H9 (cell line): Measurements from ENCODE around the gene IL26. TPM values are rescaled to one million over a fixed set of nuclear protein-coding genes. Genes with fewer than 3 reads are reported as not detected.

Experiments used
- DNase-seq: peaks from one replicate; pipeline ENCODE4 v3.0.0-alpha.2; 2017
- H2AFZ ChIP-seq: one replicate; pipeline ENCODE4 v1.6.1; 2013; ENCODE audit warnings: mild to moderate bottlenecking, low read length, control low read depth, moderate library complexity
- H2AK5ac ChIP-seq: 2 replicates; pipeline ENCODE4 v1.6.1; 2013; ENCODE audit warnings: low read length, control low read depth, mixed read lengths; ENCODE audit not compliant: insufficient read length
- H2BK120ac ChIP-seq: one replicate; pipeline ENCODE4 v1.6.1; 2013; ENCODE audit warnings: low read depth, mild to moderate bottlenecking, low read length, control low read depth, inconsistent platforms; ENCODE audit not compliant: poor library complexity, severe bottlenecking
- H2BK12ac ChIP-seq: 2 replicates; pipeline ENCODE4 v1.6.1; 2013; ENCODE audit warnings: low read length, control low read depth, mixed read lengths, low read depth; ENCODE audit not compliant: insufficient read length
- H2BK15ac ChIP-seq: 2 replicates; pipeline ENCODE4 v1.6.1; 2013; ENCODE audit warnings: low read depth, low read length, control low read depth
- H2BK20ac ChIP-seq: one replicate; pipeline ENCODE4 v1.6.1; 2013; ENCODE audit warnings: low read depth, mild to moderate bottlenecking, low read length, control low read depth, inconsistent platforms; ENCODE audit not compliant: poor library complexity, severe bottlenecking
- H2BK5ac ChIP-seq: 2 replicates; pipeline ENCODE4 v1.6.1; 2013; ENCODE audit warnings: low read length, control low read depth, mixed read lengths; ENCODE audit not compliant: insufficient read length
- H3K14ac ChIP-seq: 2 replicates; pipeline ENCODE4 v1.6.1; 2013; ENCODE audit warnings: low read length, control low read depth; ENCODE audit not compliant: insufficient read depth
- H3K18ac ChIP-seq: 2 replicates; pipeline ENCODE4 v1.6.1; 2013; ENCODE audit warnings: low read depth, mild to moderate bottlenecking, mixed read lengths, low read length, control low read depth; ENCODE audit not compliant: insufficient read length
- H3K23ac ChIP-seq: 2 replicates; pipeline ENCODE4 v1.6.1; 2013; ENCODE audit warnings: low read length, control low read depth, mixed read lengths, low read depth; ENCODE audit not compliant: insufficient read length
- H3K23me2 ChIP-seq: 2 replicates; pipeline ENCODE4 v1.6.1; 2013; ENCODE audit warnings: low read depth, mild to moderate bottlenecking, mixed read lengths, low read length, control low read depth; ENCODE audit not compliant: insufficient read length, poor library complexity, severe bottlenecking
- H3K27ac ChIP-seq: 2 replicates; pipeline ENCODE4 v1.5.1; 2013; ENCODE audit warnings: low read length, control low read depth, mixed read lengths, low read depth; ENCODE audit not compliant: insufficient read length
- H3K27me3 ChIP-seq: 2 replicates; pipeline ENCODE4 v1.6.1; 2013; ENCODE audit warnings: low read length, control low read depth, inconsistent platforms; ENCODE audit not compliant: insufficient read depth
- H3K4ac ChIP-seq: 2 replicates; pipeline ENCODE4 v1.6.1; 2013; ENCODE audit warnings: low read depth, mild to moderate bottlenecking, control low read depth, inconsistent platforms, low read length, moderate library complexity
- H3K4me1 ChIP-seq: 2 replicates; pipeline ENCODE4 v1.6.1; 2013; ENCODE audit warnings: low read length, control low read depth, inconsistent platforms; ENCODE audit not compliant: insufficient read depth
- H3K4me2 ChIP-seq: 2 replicates; pipeline ENCODE4 v1.6.1; 2013; ENCODE audit warnings: low read length, control low read depth, mixed read lengths; ENCODE audit not compliant: insufficient read length, insufficient read depth
- H3K56ac ChIP-seq: 2 replicates; pipeline ENCODE4 v1.6.1; 2013; ENCODE audit warnings: low read depth, mild to moderate bottlenecking, mixed read lengths, low read length, control low read depth; ENCODE audit not compliant: insufficient read length
- H3K79me1 ChIP-seq: 2 replicates; pipeline ENCODE4 v1.6.1; 2013; ENCODE audit warnings: low read depth, mild to moderate bottlenecking, moderate library complexity, low read length, control low read depth, inconsistent platforms; ENCODE audit not compliant: insufficient read depth, poor library complexity, severe bottlenecking
- H3K79me2 ChIP-seq: 2 replicates; pipeline ENCODE4 v1.6.1; 2013; ENCODE audit warnings: low read length, control low read depth, inconsistent platforms; ENCODE audit not compliant: insufficient read depth
- H3K9ac ChIP-seq: 2 replicates; pipeline ENCODE4 v1.6.1; 2013; ENCODE audit warnings: low read length, control low read depth, mixed read lengths; ENCODE audit not compliant: insufficient read length; ENCODE audit errors: extremely low read depth
- H3K9me3 ChIP-seq: one replicate; pipeline ENCODE4 v1.6.1; 2013; ENCODE audit warnings: low read depth, low read length, inconsistent platforms; ENCODE audit not compliant: control insufficient read depth
- H3T11ph ChIP-seq: one replicate; pipeline ENCODE4 v1.6.1; 2013; ENCODE audit warnings: mild to moderate bottlenecking, low read length, control low read depth, inconsistent platforms
- H4K20me1 ChIP-seq: one replicate; pipeline ENCODE4 v1.6.1; 2013; ENCODE audit not compliant: control insufficient read depth, insufficient read length, insufficient read depth
- H4K5ac ChIP-seq: 2 replicates; pipeline ENCODE4 v1.6.1; 2013; ENCODE audit warnings: low read depth, mild to moderate bottlenecking, mixed read lengths, low read length, control low read depth; ENCODE audit not compliant: insufficient read length
- H4K8ac ChIP-seq: replicated peaks from 2 replicates; pipeline ENCODE4 v1.6.1; 2013; ENCODE audit warnings: low read length, control low read depth, mixed read lengths, low read depth; ENCODE audit not compliant: insufficient read length
- H4K91ac ChIP-seq: 2 replicates; pipeline ENCODE4 v1.6.1; 2013; ENCODE audit warnings: low read depth, mild to moderate bottlenecking, moderate library complexity, mixed read lengths, low read length, control low read depth; ENCODE audit not compliant: insufficient read length
- H3K27ac Mint-ChIP-seq, 3 experiments: 2 replicates in 2 of 3; 3 replicates in 1 of 3; pipeline ENCODE4 v1.8.0; 2020 to 2021; ENCODE audit warnings: mixed read lengths in 3 of 3, mild to moderate bottlenecking in 1 of 3, moderate library complexity in 1 of 3
- H3K27me3 Mint-ChIP-seq: 2 replicates; pipeline ENCODE4 v1.8.0; 2021; ENCODE audit warnings: low read depth, mild to moderate bottlenecking, moderate library complexity, mixed read lengths
- H3K36me3 Mint-ChIP-seq, 3 experiments: 2 replicates in 2 of 3; 3 replicates in 1 of 3; pipeline ENCODE4 v1.8.0; 2020 to 2021; ENCODE audit warnings: low read depth in 3 of 3, mixed read lengths in 3 of 3; ENCODE audit not compliant: insufficient read depth in 1 of 3
- H3K4me1 Mint-ChIP-seq, 2 experiments: 2 replicates each; pipeline ENCODE4 v1.8.0; 2020; ENCODE audit warnings: mixed read lengths in 2 of 2
- H3K4me3 Mint-ChIP-seq, 2 experiments: 2 replicates in 1 of 2; 3 replicates in 1 of 2; pipeline ENCODE4 v1.8.0; 2020 to 2021; ENCODE audit warnings: mild to moderate bottlenecking in 2 of 2, mixed read lengths in 2 of 2, moderate library complexity in 1 of 2
- H3K9me3 Mint-ChIP-seq, 2 experiments: 2 replicates in 1 of 2; 3 replicates in 1 of 2; pipeline ENCODE4 v1.8.0; 2020; ENCODE audit warnings: mild to moderate bottlenecking in 2 of 2, mixed read lengths in 2 of 2, moderate library complexity in 1 of 2
- WGBS: extraction: QIAGEN DNeasy Blood & Tissue Kit; methylation state at CpG from one replicate; pipeline ENCODE4 v1.1.7; 2013; ENCODE audit warnings: missing lambda C conversion rate, low lambda C conversion rate, mixed read lengths; ENCODE audit not compliant: insufficient read length; ENCODE audit errors: extremely low coverage; 5-methylcytosine and 5-hydroxymethylcytosine counted together
- total RNA-seq: library from RNA; stranded (reverse); gene quantifications from 2 replicates; pipeline ENCODE4 v1.2.1, GENCODE V29; 2021
- TF ChIP-seq, protein P1 (sequence below): fragments of 200-600 bp; sonication (generic); conservative IDR thresholded peaks from 3 replicates; pipeline ENCODE4 v1.8.0; 2021; ENCODE audit warnings: antibody characterized with exemption, mild to moderate bottlenecking

IL26 gene
- total RNA-seq, 1 experiment from 2014 or later = not detected

DNA sequence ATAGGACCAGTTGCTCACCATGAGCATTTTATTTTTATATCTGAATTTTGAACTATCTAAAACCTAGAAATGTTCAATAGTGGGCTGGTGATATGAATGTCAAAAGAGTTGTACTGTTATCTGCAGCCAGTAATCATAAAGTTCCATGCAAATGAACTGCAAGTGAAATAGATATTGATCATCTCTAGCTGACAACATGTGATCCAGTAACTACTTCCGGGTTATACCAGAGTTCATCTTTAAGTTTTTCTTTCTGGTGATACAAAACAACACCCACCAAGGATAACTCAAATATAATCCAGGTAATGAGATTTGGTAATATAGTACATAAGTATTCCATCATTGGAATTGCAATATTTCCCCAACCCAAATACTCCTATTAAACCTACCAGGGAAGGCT lies 4.1 kb downstream of the IL26 start:
- no peaks in the 10 kb centered on the region for H3K79me2 ChIP-seq
- no peak overlapping the region for H3K27ac ChIP-seq
- DNase-seq = no peak
- no peaks in the 10 kb centered on the region for H4K20me1 ChIP-seq
- H2BK120ac ChIP-seq = no peak overlapping the region
- no peaks in the 10 kb centered on the region for H3K9me3 Mint-ChIP-seq
- H2BK5ac ChIP-seq = no peak overlapping the region
- no peaks in the 10 kb centered on the region for H3K23me2 ChIP-seq
- no peak overlapping the region for H3K14ac ChIP-seq
- no peak overlapping the region for H3K4me2 ChIP-seq
- no peaks in the 10 kb centered on the region for H3K4me1 ChIP-seq
- peaks cover 2% of the 10 kb centered on the region; the same call in 1 of the 2 replicates for H3K27me3 Mint-ChIP-seq
- TF ChIP-seq, protein P1, sequence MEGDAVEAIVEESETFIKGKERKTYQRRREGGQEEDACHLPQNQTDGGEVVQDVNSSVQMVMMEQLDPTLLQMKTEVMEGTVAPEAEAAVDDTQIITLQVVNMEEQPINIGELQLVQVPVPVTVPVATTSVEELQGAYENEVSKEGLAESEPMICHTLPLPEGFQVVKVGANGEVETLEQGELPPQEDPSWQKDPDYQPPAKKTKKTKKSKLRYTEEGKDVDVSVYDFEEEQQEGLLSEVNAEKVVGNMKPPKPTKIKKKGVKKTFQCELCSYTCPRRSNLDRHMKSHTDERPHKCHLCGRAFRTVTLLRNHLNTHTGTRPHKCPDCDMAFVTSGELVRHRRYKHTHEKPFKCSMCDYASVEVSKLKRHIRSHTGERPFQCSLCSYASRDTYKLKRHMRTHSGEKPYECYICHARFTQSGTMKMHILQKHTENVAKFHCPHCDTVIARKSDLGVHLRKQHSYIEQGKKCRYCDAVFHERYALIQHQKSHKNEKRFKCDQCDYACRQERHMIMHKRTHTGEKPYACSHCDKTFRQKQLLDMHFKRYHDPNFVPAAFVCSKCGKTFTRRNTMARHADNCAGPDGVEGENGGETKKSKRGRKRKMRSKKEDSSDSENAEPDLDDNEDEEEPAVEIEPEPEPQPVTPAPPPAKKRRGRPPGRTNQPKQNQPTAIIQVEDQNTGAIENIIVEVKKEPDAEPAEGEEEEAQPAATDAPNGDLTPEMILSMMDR = no peak
- H2AK5ac ChIP-seq = no peak overlapping the region
- no peak overlapping the region for H4K91ac ChIP-seq
- H2BK12ac ChIP-seq = no peak overlapping the region
- H3K4ac ChIP-seq = no peak overlapping the region
- H3K79me1 ChIP-seq = no peaks in the 10 kb centered on the region
- no peak overlapping the region for H3K56ac ChIP-seq
- H3K9ac ChIP-seq = no peak overlapping the region
- H2BK15ac ChIP-seq = no peak overlapping the region
- H3K27me3 ChIP-seq = no peaks in the 10 kb centered on the region
- H3T11ph ChIP-seq = no peak overlapping the region
- H2AFZ ChIP-seq = no peak overlapping the region
- H2BK20ac ChIP-seq = no peak overlapping the region
- H3K4me3 Mint-ChIP-seq = no peak overlapping the region
- H3K36me3 Mint-ChIP-seq = no peaks in the 10 kb centered on the region
- no peak overlapping the region for H3K27ac Mint-ChIP-seq
- no peak overlapping the region for H4K5ac ChIP-seq
- no peak overlapping the region for H4K8ac ChIP-seq
- H3K4me1 Mint-ChIP-seq = peaks cover 8% of the 10 kb centered on the region in 2 experiments; a peak in 3 of 4 replicates
- WGBS = no CpG with 5 or more reads among the region's 1 CpG
- no peak overlapping the region for H3K23ac ChIP-seq
- no peaks in the 10 kb centered on the region for H3K9me3 ChIP-seq
- no peak overlapping the region for H3K18ac ChIP-seq
